Endothelial cell (in vitro differentiated cells): ENCODE measurements around the gene OR2AE1. TPM values are rescaled to one million over a fixed set of nuclear protein-coding genes. Genes with fewer than 3 reads are reported as not detected.
A peak's percentile ranks its signal among the peaks of the same experiment; 100 is the strongest.

Source experiments
- DNase-seq: peaks from one replicate; pipeline ENCODE4 v3.0.0; 2021; ENCODE audit warnings: low spot score
- H3K27ac Mint-ChIP-seq: one replicate; pipeline ENCODE4 v1.8.0; 2021; ENCODE audit warnings: mixed read lengths, inconsistent platforms; ENCODE audit not compliant: unreplicated experiment
- H3K27me3 Mint-ChIP-seq: one replicate; pipeline ENCODE4 v1.8.0; 2021; ENCODE audit warnings: mild to moderate bottlenecking, moderate library complexity, mixed read lengths, inconsistent platforms; ENCODE audit not compliant: unreplicated experiment
- H3K36me3 Mint-ChIP-seq: one replicate; pipeline ENCODE4 v1.8.0; 2021; ENCODE audit warnings: mild to moderate bottlenecking, low read depth, mixed read lengths, inconsistent platforms; ENCODE audit not compliant: unreplicated experiment
- H3K4me1 Mint-ChIP-seq: one replicate; pipeline ENCODE4 v1.8.0; 2021; ENCODE audit warnings: mild to moderate bottlenecking, mixed read lengths, inconsistent platforms; ENCODE audit not compliant: unreplicated experiment
- H3K4me3 Mint-ChIP-seq: one replicate; pipeline ENCODE4 v1.8.0; 2021; ENCODE audit warnings: mild to moderate bottlenecking, mixed read lengths, inconsistent platforms; ENCODE audit not compliant: unreplicated experiment
- H3K9me3 Mint-ChIP-seq: one replicate; pipeline ENCODE4 v1.8.0; 2021; ENCODE audit warnings: mixed read lengths, inconsistent platforms; ENCODE audit not compliant: unreplicated experiment
- total RNA-seq: library from RNA; stranded (reverse); fragmentation: NEBNext Ultra II Directional; extraction: Animal tissue kit (Norgen Biotek cat#: 25700); gene quantifications from one replicate; pipeline ENCODE4 v1.2.1, GENCODE V29; 2021; ENCODE audit not compliant: unreplicated experiment
- TF ChIP-seq, protein P1 (sequence below): fragments of 200-600 bp; sonication (generic); IDR thresholded peaks from one replicate; pipeline ENCODE4 v1.5.0; 2021; ENCODE audit warnings: antibody characterized with exemption; ENCODE audit not compliant: unreplicated experiment

OR2AE1 gene
- total RNA-seq, 1 donor from 2014 or later: not detected

- Mint-ChIP-seq H3K36me3 (no peaks in the 10 kb centered on the region), H3K4me3 (no peak overlapping the region), H3K27me3 (no peaks in the 10 kb centered on the region), H3K9me3 (no peaks in the 10 kb centered on the region), H3K27ac (no peak overlapping the region), H3K4me1 (peaks cover 6% of the 10 kb centered on the region)
- TF ChIP-seq, protein P1, sequence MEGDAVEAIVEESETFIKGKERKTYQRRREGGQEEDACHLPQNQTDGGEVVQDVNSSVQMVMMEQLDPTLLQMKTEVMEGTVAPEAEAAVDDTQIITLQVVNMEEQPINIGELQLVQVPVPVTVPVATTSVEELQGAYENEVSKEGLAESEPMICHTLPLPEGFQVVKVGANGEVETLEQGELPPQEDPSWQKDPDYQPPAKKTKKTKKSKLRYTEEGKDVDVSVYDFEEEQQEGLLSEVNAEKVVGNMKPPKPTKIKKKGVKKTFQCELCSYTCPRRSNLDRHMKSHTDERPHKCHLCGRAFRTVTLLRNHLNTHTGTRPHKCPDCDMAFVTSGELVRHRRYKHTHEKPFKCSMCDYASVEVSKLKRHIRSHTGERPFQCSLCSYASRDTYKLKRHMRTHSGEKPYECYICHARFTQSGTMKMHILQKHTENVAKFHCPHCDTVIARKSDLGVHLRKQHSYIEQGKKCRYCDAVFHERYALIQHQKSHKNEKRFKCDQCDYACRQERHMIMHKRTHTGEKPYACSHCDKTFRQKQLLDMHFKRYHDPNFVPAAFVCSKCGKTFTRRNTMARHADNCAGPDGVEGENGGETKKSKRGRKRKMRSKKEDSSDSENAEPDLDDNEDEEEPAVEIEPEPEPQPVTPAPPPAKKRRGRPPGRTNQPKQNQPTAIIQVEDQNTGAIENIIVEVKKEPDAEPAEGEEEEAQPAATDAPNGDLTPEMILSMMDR: no peak
- no peak for DNase-seq
Measured at GRCh38 chr7:99842926-99843325, 33.9 kb downstream of the OR2AE1 start.

DNA sequence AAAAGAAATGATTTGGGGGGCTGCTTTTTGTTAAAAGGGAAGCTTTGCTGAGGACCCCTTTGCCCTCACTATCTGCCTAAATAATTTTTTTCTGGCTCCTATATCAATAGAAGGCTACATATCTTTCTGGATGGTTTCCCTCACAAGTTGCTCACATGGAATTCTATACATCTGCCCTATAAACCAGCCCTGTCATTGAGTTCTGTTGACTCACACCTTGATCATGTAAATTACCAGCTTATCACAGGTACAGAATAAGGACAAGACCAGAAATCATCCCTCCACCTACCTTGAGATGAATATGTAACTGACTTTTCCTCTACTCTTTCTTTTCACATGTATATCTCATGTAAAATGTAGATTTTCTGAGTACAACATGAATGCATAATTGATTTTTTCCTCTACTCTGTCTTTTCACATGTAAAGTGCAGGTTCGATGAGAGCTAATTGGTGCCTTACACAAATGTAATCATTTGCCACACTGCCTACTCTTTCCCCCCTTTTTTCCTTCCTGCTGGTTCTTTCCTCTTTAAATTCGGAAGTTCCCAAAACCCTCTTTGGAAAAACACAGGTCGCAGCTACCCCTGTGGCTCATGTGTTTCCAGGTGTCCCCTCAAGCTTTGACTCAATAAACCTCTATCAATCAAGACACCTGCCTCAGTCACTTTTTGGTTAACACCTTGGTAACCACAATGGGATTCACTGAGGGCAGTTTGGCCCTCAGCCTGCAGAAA, 36.5 kb downstream of the OR2AE1 start:
- no peak for DNase-seq
- no peaks in the 10 kb centered on the region for H3K27me3 Mint-ChIP-seq
- peaks cover 9% of the 10 kb centered on the region for H3K4me1 Mint-ChIP-seq
- no peak overlapping the region for H3K27ac Mint-ChIP-seq
- no peaks in the 10 kb centered on the region for H3K36me3 Mint-ChIP-seq
- no peaks in the 10 kb centered on the region for H3K9me3 Mint-ChIP-seq
- no peak overlapping the region for H3K4me3 Mint-ChIP-seq
- TF ChIP-seq, protein P1: no peak

DNA sequence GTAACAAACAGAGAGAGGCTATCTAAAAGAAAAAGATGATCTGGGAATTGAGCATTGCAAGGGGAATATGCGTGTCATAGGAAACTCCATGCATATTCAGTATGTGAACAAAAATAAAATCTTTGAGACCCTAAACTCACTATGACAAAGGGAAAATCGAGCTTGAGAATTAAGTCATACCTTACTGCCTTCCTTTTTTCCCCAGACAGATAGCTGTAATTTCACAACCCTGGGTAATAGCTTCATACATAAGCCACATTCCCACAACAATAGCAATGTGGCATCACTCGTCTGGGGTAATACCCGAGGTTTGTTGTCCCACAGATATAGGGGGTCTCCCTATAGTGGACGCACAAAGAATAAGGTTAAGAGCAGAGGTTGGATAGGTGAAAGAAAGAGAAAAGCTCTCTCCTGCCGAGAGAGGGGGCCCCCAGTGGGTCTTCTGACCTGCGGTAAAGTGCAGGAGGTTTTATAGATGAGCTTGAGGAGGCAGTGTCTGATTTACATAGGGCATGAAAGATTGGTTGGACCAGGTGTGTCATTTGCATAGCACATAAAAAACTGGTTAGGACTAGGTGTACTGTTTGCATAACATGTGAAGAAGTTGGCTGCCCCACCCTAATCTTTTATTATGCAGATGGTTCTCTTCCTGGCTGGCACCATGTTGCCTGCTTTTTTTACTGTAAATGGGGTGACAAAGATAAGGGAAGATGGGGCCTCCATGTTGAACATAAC, 37.4 kb downstream of the OR2AE1 start:
- H3K4me3 Mint-ChIP-seq: no peak overlapping the region
- no peaks in the 10 kb centered on the region for H3K27me3 Mint-ChIP-seq
- no peaks in the 10 kb centered on the region for H3K36me3 Mint-ChIP-seq
- no peaks in the 10 kb centered on the region for H3K9me3 Mint-ChIP-seq
- no peak overlapping the region for H3K27ac Mint-ChIP-seq
- no peak for DNase-seq
- TF ChIP-seq, protein P1: no peak
- peaks cover 9% of the 10 kb centered on the region for H3K4me1 Mint-ChIP-seq

DNA sequence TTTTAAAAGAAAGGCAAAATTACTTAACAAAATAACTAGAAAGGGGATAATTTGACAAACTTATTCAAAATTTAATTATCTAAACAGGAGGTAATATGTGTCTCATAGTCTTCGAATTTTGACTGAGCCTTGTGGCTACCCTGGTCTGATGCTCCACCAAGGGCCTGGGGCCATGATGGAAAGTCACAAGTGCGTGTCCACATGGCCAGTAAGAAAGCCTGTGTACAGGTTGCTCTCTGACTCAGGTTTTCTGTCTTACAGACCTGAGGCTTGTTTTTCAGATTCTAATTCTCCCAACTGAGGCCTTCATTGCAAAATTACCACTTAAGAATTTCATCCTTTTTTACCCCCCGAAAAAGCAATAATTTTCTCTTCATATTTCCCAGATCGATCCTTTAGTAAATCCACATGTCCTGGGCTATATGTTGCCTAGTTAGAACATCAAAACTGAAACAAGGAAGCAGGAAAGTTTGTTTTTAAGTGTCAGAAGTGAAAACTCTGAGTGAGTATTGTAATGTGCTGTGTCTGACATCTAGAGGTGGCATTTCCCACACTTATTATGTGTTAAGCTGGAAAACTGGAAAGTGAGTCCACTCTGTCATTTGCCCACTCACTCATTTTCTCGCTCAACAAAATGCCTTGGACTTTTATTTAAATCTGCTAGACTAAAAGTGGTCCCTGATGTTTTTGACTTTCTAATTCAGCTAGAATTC, 39.0 kb downstream of the OR2AE1 start:
- no peaks in the 10 kb centered on the region for H3K27me3 Mint-ChIP-seq
- no peaks in the 10 kb centered on the region for H3K36me3 Mint-ChIP-seq
- H3K27ac Mint-ChIP-seq: peak overlapping the region; percentile 40
- peaks cover 14% of the 10 kb centered on the region for H3K4me1 Mint-ChIP-seq
- H3K4me3 Mint-ChIP-seq: no peak overlapping the region
- no peak for DNase-seq
- no peaks in the 10 kb centered on the region for H3K9me3 Mint-ChIP-seq
- TF ChIP-seq, protein P1: no peak
